NT2/D1 (cell line): ENCODE measurements around the gene FBXW7.

Experiments used
- SUZ12 ChIP-seq: IDR thresholded peaks from 2 replicates; pipeline ENCODE4 v1.6.1; 2011; ENCODE audit not compliant: insufficient read length, insufficient read depth; ENCODE audit errors: extremely low read depth
- YY1 ChIP-seq: IDR thresholded peaks from 2 replicates; pipeline ENCODE4 v1.6.1; 2011; ENCODE audit not compliant: insufficient read length, insufficient read depth
- ZNF274 ChIP-seq: IDR thresholded peaks from 2 replicates; pipeline ENCODE4 v1.6.1; 2011; ENCODE audit warnings: mild to moderate bottlenecking, low read depth, low read length

DNA sequence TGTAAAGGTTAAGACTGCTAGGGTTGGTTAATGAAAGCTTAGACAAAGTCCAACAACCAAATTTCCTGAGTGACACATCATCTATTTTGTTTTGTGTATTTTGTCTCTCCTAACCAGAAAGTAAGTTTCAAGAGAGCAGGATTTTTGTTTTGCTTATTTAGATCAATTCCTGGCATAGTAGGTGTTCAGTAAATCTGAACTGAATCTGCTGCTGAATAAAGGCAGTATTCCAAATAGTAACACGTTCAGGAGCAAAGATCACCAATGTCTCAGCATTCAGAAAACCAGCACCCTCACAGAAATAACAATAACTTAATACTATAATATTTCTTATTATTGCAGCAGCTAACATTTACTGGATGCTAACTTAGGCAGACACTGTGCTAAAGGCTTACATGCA is 12.2 kb downstream of the FBXW7 start:
- TF ChIP-seq ZNF274 (no peak), YY1 (no peak), SUZ12 (no peak)
